KOPT-K1 (cell line): ENCODE measurements around the gene PPP6R2.
A peak's percentile ranks its signal among the peaks of the same experiment; 100 is the strongest.

Source experiments
- H3K27ac ChIP-seq: fragments of 200-600 bp; sonication (generic); 2 replicates; pipeline ENCODE4 v1.5.1; 2016; ENCODE audit warnings: antibody characterized with exemption, mild to moderate bottlenecking, low read depth, low read length; ENCODE audit not compliant: poor library complexity, severe bottlenecking
- H3K36me3 ChIP-seq: fragments of 200-600 bp; sonication (generic); 2 replicates; pipeline ENCODE4 v1.5.1; 2017; ENCODE audit warnings: antibody characterized with exemption, mild to moderate bottlenecking, low read length, moderate library complexity; ENCODE audit not compliant: insufficient read depth
- H3K9me3 ChIP-seq: fragments of 200-600 bp; sonication (generic); 2 replicates; pipeline ENCODE4 v1.5.1; 2017; ENCODE audit warnings: antibody characterized with exemption, low read length, mild to moderate bottlenecking; ENCODE audit not compliant: insufficient read depth, poor library complexity, severe bottlenecking

PPP6R2 gene

GRCh38 chr22:50471962-50472361 is 128.8 kb downstream of the PPP6R2 start:
- Histone ChIP-seq H3K27ac (peak overlapping the region; percentile 96), H3K9me3 (no peaks in the 10 kb centered on the region), H3K36me3 (peaks cover 6% of the 10 kb centered on the region)

GRCh38 chr22:50473088-50473487 is 130.0 kb downstream of the PPP6R2 start:
- Histone ChIP-seq H3K27ac (peak overlapping the region; percentile 96), H3K9me3 (no peaks in the 10 kb centered on the region), H3K36me3 (no peaks in the 10 kb centered on the region)

- no peaks in the 10 kb centered on the region for H3K36me3 ChIP-seq
- no peaks in the 10 kb centered on the region for H3K9me3 ChIP-seq
- peak overlapping the region; percentile 96 for H3K27ac ChIP-seq
Measured at GRCh38 chr22:50473855-50474671, 130.9 kb downstream of the PPP6R2 start.

GRCh38 chr22:50474710-50475651 is 131.9 kb downstream of the PPP6R2 start, which contains the start of gene SBF1:
SBF1 (minus strand) TSS chr22:50475035; CDS start chr22:50474840, 195 bp downstream.
- H3K36me3 ChIP-seq, result no peaks in the 10 kb centered on the region
- H3K27ac ChIP-seq, result peak within 1 kb of the TSS; percentile 96
- H3K9me3 ChIP-seq, result no peaks in the 10 kb centered on the region

GRCh38 chr22:50475652-50476002 is 132.5 kb downstream of the PPP6R2 start:
- H3K36me3 ChIP-seq, result no peaks in the 10 kb centered on the region
- peak overlapping the region; percentile 96 for H3K27ac ChIP-seq
- H3K9me3 ChIP-seq, result no peaks in the 10 kb centered on the region

GRCh38 chr22:50476868-50477267 is 133.7 kb downstream of the PPP6R2 start:
- Histone ChIP-seq H3K27ac (no peak overlapping the region), H3K36me3 (no peaks in the 10 kb centered on the region), H3K9me3 (no peaks in the 10 kb centered on the region)

- H3K27ac ChIP-seq, result no peak overlapping the region
- H3K36me3 ChIP-seq, result no peaks in the 10 kb centered on the region
- no peaks in the 10 kb centered on the region for H3K9me3 ChIP-seq
Measured at GRCh38 chr22:50477923-50478322, 134.8 kb downstream of the PPP6R2 start.

- H3K9me3 ChIP-seq, result no peaks in the 10 kb centered on the region
- no peak overlapping the region for H3K27ac ChIP-seq
- H3K36me3 ChIP-seq, result no peaks in the 10 kb centered on the region
Measured at GRCh38 chr22:50479721-50480120, 136.6 kb downstream of the PPP6R2 start.

- H3K9me3 ChIP-seq, result no peaks in the 10 kb centered on the region
- no peaks in the 10 kb centered on the region for H3K36me3 ChIP-seq
- H3K27ac ChIP-seq, result no peak overlapping the region
Measured at GRCh38 chr22:50481045-50481439, 137.9 kb downstream of the PPP6R2 start.

- Histone ChIP-seq H3K27ac (no peak within 1 kb of the TSS), H3K36me3 (no peaks in the 10 kb centered on the region), H3K9me3 (no peaks in the 10 kb centered on the region)
Measured at GRCh38 chr22:50481440-50482106, 138.4 kb downstream of the PPP6R2 start, which contains the start of gene ADM2. ADM2 (plus strand) TSS chr22:50481543; CDS start chr22:50481848, 305 bp downstream.

GRCh38 chr22:50482107-50483074 is 139.3 kb downstream of the PPP6R2 start:
- Histone ChIP-seq H3K9me3 (no peaks in the 10 kb centered on the region), H3K27ac (no peak overlapping the region), H3K36me3 (no peaks in the 10 kb centered on the region)

- no peaks in the 10 kb centered on the region for H3K36me3 ChIP-seq
- no peak overlapping the region for H3K27ac ChIP-seq
- H3K9me3 ChIP-seq, result no peaks in the 10 kb centered on the region
Measured at GRCh38 chr22:50483106-50483505, 140.0 kb downstream of the PPP6R2 start.

GRCh38 chr22:50483556-50483955 is 140.4 kb downstream of the PPP6R2 start:
- no peaks in the 10 kb centered on the region for H3K36me3 ChIP-seq
- H3K9me3 ChIP-seq, result no peaks in the 10 kb centered on the region
- H3K27ac ChIP-seq, result no peak overlapping the region
